Central memory CD4-positive, alpha-beta T cell (primary cell): Measurements from ENCODE around the gene CREBRF.
"Not testable (repeated sequence)": the region's sequence is repeated elsewhere in the genome, so short reads cannot be mapped to it uniquely, and the experiment has no call there.

Experiments
- DNase-seq: peaks from one replicate; pipeline ENCODE4 v3.0.0; 2022
- total RNA-seq, 3 experiments: gene quantifications; one replicate each; lab custom pipeline; 2026; lab: John Stamatoyannopoulos, UW

Gene CREBRF
- 33.9 to 281 (median 237) reads per million in 3 experiments for total RNA-seq

- DNase-seq, result peak; percentile 99
Observed at GRCh38 chr5:173055983-173056782, at the start of gene CREBRF. Gene CREBRF (plus strand): TSS chr5:173056352. CDS start chr5:173080776, 24,424 bp downstream.

- DNase-seq, result no peak
Observed at GRCh38 chr5:173010021-173010420, 46.1 kb upstream of the CREBRF start.

GRCh38 chr5:173010547-173011464, 45.3 kb upstream of the CREBRF start:
- no peak for DNase-seq

- DNase-seq, result no peak
Observed at GRCh38 chr5:173011566-173011965, 44.6 kb upstream of the CREBRF start.

- DNase-seq, result no peak
Observed at GRCh38 chr5:173012882-173013281, 43.3 kb upstream of the CREBRF start.

GRCh38 chr5:173014671-173015070, 41.5 kb upstream of the CREBRF start:
- DNase-seq, result no peak

GRCh38 chr5:173015192-173015591, 41.0 kb upstream of the CREBRF start:
- no peak for DNase-seq

GRCh38 chr5:173015598-173016455, 40.3 kb upstream of the CREBRF start:
- no peak for DNase-seq

GRCh38 chr5:173016598-173017046, 39.5 kb upstream of the CREBRF start:
- DNase-seq, result no peak

GRCh38 chr5:173017087-173017486, 39.1 kb upstream of the CREBRF start:
- not testable (repeated sequence) for DNase-seq

GRCh38 chr5:173018358-173018757, 37.8 kb upstream of the CREBRF start:
- DNase-seq, result no peak

GRCh38 chr5:173020154-173020581, 36.0 kb upstream of the CREBRF start:
- DNase-seq, result no peak

- no peak for DNase-seq
Observed at GRCh38 chr5:173020643-173021042, 35.5 kb upstream of the CREBRF start.

GRCh38 chr5:173025651-173026050, 30.5 kb upstream of the CREBRF start:
- DNase-seq, result no peak

GRCh38 chr5:173027905-173028304, 28.2 kb upstream of the CREBRF start:
- no peak for DNase-seq

GRCh38 chr5:173028811-173029327, 27.3 kb upstream of the CREBRF start:
- no peak for DNase-seq

GRCh38 chr5:173029499-173029921, 26.6 kb upstream of the CREBRF start:
- DNase-seq, result no peak

- DNase-seq, result not testable (repeated sequence)
Observed at GRCh38 chr5:173032096-173032495, 24.1 kb upstream of the CREBRF start.

GRCh38 chr5:173032730-173033129, 23.4 kb upstream of the CREBRF start:
- DNase-seq, result no peak

- DNase-seq, result no peak
Observed at GRCh38 chr5:173033923-173034322, 22.2 kb upstream of the CREBRF start.

- DNase-seq, result peak; percentile 5
Observed at GRCh38 chr5:173035904-173036707, 20.0 kb upstream of the CREBRF start.
